Esophagus squamous epithelium (tissue), 4 donors: Measurements from ENCODE around the gene SLC25A51.

ENCODE experiments used
- POLR2A ChIP-seq, 4 donors: fragments of 450-650 bp; IDR thresholded peaks; one replicate each; pipeline ENCODE4 v1.6.1; 2017; ENCODE audit warnings: antibody characterized with exemption in 4 of 4, mild to moderate bottlenecking in 4 of 4, moderate library complexity in 3 of 4
- TF ChIP-seq, protein P1 (sequence below), 6 experiments: fragments of 450-650 bp in 4 of 6; fragments of 200-600 bp in 2 of 6; sonication (generic) in 2 of 6; IDR thresholded peaks; one replicate each; pipeline ENCODE4 v1.5.1; 2016 to 2019; ENCODE audit warnings: antibody characterized with exemption in 6 of 6, mild to moderate bottlenecking in 4 of 6, moderate library complexity in 4 of 6

DNA sequence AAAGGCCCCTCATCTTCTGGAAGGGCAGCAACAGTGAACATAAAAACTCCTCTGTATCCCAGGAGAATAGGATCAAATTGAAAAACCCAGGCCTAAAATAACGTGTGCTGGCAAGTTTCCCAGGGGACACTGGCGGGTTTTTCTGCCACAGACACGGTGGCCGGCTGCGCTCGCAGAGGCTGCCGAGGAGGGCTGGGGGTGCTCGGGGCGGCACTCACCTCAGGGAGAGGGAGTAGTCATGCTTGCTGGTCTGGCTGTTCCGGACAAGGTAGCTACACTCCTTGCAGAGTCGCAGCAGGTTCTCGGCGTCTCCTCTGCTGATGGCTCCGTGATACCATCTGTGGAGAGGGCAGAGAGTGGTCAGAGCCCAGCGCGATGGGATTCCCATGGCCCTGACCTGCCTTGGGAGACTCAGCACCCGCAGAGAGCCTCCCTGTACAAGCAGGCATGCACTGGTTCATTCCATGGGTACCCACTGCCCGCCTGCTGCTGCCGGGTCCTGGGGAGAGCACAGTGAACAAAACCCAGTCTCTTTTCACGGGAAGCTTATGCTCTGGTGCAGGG lies 44.6 kb upstream of the SLC25A51 start:
- TF ChIP-seq, protein P1, sequence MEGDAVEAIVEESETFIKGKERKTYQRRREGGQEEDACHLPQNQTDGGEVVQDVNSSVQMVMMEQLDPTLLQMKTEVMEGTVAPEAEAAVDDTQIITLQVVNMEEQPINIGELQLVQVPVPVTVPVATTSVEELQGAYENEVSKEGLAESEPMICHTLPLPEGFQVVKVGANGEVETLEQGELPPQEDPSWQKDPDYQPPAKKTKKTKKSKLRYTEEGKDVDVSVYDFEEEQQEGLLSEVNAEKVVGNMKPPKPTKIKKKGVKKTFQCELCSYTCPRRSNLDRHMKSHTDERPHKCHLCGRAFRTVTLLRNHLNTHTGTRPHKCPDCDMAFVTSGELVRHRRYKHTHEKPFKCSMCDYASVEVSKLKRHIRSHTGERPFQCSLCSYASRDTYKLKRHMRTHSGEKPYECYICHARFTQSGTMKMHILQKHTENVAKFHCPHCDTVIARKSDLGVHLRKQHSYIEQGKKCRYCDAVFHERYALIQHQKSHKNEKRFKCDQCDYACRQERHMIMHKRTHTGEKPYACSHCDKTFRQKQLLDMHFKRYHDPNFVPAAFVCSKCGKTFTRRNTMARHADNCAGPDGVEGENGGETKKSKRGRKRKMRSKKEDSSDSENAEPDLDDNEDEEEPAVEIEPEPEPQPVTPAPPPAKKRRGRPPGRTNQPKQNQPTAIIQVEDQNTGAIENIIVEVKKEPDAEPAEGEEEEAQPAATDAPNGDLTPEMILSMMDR (IDR thresholded peaks at IDR 0.05), result no peak
- TF ChIP-seq POLR2A (IDR thresholded peaks at IDR 0.05), result no peak
